Measurements from ENCODE around the gene CHAT.

The CHAT gene

DNA sequence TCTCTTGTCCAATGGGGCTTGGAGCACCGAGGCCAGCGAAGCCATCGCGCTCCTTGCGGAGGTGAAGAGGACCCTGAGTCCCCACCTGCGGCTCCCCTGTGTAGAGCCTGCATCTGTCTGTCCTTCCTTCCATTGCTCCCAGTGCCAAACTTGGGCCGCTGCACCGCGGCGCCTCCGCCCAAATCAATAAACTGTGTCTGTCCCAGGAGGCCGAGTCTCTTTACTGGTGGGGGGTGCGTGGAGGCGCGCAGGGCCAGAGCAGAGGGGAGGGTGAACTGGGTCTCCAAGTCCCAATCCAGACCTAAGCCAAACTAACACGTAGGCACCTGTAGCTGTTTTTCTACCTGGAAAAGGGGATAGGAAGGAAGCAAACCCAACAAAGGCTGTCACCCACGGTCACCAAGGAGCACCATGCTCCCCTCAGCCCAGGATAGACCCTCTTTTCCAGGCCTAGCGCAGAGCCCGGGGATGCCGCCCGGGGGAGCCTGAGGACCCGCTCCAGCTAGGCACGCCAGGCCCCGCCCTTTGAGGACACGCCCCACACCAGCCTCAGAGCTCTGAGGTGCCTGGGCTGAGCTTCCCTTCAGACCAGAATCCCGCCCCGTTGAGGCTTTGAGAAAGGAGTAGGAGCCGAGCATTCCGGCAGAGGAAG is 1.2 kb upstream of the CHAT start:
- no peak for DNase-seq

- DNase-seq: no peak
Measured at GRCh38 chr10:49613165-49613881, 514 bp upstream of the CHAT start.

DNA sequence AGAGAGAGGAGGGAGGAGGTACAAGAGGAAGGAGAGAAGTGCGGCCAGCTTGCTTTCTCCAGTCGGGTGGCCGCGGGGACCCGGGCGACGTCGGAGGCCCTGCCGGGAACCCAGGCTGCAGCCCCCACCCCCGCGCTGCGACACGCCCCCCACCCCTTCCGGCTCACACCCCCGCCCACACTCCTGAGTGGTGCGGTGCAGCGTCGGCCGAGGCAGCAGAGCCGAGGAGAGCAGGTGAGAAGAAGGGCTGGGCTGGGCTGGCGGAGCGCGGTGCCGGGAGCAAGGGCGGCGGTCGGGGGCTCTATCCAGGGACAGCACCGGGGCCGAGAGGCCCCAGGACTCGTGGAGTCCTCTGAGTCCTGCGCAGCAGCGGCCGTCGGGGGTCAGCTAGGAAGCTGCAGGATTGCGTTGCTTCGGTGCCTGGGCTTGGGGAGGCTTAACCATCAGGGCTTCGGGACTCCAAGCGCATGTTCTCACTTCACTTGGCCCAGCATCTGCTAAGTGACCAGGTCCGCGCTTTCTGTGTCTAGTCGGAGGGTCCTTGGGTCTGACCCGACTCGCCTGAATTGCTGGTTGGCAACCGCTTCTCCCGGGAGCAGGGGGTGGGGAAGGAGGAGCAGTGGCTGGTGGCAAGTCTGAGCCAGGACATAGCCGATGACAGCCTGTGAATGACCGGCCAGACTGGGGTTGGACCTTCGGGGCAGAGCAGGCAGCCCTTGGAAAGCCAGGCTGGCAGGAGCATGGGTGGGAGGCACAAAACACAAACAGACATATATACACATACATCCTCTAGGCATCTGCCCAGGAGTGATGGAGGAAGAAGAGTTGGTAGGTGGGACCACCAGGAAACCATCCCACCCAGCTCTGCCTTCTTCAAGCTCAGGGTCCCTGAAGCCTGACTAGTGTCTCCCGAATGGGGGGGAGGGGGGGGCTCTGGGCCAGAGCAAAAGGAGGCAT is 683 bp downstream of the CHAT start:
- no peak for DNase-seq

DNA sequence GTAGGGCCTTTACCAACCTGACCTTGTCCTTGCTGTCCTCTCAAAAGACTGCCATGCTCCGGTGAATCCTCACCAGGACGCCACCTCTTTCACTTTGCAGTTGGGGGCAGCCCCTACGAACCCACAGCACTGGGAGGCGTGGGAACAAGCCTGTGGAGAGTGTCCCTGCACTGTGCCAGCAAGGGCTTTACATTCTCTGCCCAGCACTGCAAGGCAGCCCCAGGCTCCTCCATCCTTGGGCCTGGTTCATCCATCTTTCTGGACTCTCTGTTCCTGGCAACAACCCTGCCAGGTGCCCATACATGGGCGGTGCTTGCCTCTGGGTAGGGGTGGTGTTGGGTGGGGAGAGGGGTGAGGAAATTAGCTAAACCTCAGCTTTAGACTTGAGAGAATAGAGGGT is 1.4 kb downstream of the CHAT start:
- DNase-seq: no peak

DNA sequence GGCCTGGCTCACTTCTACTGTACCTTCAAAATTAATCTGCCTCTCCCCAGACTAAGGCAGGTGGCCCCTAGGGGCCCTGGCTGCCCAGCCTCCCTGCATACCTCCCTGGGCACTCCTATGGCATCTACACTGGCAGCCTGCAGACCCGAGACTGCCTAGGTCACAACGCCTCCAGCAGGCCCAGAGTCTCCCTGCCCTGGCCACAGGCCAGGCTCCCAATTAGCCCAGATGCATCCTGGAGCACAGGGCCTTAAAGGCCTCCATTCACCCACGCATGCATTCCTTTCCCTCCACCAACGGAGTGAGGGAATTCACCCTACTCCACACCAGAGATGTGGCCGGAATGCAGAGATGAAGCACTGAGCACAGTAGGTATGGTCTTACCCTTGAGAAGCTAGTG is 1.9 kb downstream of the CHAT start:
- no peak for DNase-seq

DNA sequence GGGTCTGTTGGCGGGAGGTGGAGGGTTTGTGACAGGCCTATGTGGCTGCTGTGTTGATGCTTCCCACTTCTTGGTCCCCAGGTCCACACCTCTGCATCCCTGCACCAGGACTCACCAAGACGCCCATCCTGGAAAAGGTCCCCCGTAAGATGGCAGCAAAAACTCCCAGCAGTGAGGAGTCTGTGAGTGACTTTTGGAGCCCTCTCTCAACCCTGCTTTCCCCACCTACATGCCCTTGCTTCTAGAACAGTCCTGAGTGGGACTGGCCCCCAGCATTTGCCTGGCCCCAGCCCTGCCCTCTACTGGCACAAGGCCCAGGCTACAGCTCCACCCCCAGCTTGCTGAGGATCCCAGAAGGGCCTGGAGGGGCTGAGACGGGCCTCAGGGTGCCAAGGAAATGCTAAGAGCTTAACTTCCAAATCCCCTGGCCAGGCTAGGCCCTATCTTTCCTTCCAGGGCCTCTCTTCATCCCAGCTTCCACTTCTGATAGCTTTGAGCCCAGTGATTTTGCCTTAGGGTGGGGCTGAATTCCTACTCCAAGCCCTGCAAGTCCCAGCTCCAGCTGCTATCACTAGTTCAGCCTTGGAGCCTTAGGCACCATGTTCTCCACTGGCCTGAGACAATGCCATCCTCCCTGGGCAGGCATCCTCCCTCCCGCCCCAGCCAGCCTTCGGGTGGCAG is 2.7 kb downstream of the CHAT start:
- no peak for DNase-seq

DNA sequence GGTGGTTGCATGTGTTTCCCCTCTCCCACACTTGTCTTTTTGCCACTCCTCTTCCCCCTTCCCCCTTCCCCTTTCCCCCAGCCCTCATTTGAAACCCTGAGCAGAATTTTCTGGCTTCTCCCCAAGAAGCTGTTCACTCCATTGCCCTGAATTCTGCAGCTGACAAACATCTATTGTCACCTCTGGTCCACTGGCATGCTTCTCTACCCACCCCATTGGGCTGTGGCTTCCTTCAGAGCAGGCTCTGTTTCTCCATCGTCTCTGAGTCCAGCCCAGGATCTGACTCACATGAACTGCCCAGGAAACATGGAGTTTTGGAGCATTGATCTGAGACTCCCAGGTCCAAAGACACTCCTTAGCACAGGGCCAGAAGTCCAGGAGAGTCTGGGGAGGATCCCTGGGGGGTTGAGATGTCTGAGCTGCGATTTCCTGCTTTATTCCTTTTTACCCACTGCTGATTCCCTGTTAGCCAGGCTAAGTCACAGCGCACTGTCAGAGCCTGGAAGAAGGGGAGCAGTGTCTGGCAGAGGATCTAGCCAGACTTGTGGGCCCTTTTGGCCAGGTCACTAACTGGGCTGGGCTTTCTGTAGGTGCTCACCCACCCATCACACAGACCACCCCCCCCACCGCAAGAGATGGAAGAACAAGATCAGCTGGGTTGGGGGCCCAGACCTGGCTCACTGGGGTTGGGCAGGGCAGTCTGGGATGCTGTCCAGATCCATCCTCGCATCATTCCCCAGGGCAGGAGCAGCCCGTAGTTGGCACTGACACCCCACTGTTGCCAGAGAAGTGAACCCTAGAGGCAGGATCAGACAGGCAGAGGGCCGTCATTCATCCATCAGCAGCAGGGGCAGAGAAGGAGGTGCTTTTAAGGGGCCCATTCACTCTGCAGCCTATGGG is 3.5 kb downstream of the CHAT start:
- DNase-seq: no peak

DNA sequence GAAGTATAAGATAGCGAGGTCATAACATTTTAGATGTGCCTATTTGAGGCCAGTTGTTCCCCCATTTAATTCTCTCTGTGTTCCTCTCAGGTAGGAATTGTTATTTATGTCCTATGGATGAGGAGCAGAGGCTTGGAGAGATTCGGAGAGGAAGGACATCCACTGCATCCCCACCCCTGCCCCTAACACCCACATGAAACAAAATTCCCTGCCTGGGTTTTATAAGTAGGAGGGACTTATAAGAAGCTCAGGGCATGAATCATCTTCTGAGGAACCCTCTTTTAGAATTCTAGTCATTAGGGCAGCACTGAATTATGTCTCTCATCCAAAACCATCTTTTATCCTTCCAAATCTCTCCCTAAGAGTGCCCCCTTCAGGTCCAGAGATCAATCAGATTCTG is 5.0 kb downstream of the CHAT start:
- no peak for DNase-seq

GRCh38 chr10:49619613-49620012 is 5.8 kb downstream of the CHAT start:
- no peak for DNase-seq

GRCh38 chr10:49620286-49620810 is 6.5 kb downstream of the CHAT start:
- DNase-seq: no peak

DNA sequence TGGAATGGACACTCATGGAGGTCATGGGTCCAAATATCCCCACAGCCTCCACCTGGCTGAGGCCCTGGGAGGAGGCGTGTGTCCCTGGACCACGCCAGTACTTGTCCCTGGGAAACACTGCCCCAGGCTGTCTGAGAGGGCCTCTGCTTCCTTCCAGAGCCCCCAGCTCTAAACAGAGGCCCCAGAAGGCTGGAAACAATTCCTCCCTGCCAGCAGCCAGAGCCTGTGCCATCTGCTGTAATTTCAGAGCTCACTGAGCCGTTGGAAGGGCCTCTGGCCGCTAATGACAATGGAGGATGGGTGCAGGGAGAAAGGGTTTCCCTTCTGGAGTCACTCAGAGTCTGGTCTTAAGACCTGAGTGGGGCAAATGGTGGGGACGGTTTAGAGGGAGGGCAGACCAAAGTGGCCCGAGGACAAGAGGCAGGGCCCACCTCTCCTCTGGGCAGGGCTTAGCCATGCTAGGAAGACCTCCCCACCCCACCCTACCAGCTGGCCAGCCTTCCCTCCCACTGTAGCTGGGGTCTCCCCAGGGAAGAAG is 7.1 kb downstream of the CHAT start:
- DNase-seq: no peak

DNA sequence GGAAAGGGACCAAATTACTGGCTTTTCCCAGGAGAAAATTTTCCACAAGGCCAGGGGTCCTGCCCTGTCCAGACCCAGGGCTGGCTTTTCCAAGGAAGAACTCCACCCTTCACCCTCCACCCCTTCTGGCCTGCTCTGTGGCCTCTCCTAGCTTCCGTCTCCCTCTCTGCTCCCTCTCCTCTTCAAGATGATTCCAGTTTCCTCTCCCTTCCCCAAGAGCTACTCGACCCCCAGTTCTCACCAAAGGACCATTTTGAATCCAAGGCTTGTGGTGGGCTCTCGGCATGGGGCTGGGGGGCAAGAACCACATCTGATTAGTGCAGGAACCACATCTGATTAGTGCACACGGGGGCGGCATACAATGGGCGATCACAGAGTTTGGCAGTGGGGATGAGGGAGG is 7.7 kb downstream of the CHAT start:
- DNase-seq: no peak

DNA sequence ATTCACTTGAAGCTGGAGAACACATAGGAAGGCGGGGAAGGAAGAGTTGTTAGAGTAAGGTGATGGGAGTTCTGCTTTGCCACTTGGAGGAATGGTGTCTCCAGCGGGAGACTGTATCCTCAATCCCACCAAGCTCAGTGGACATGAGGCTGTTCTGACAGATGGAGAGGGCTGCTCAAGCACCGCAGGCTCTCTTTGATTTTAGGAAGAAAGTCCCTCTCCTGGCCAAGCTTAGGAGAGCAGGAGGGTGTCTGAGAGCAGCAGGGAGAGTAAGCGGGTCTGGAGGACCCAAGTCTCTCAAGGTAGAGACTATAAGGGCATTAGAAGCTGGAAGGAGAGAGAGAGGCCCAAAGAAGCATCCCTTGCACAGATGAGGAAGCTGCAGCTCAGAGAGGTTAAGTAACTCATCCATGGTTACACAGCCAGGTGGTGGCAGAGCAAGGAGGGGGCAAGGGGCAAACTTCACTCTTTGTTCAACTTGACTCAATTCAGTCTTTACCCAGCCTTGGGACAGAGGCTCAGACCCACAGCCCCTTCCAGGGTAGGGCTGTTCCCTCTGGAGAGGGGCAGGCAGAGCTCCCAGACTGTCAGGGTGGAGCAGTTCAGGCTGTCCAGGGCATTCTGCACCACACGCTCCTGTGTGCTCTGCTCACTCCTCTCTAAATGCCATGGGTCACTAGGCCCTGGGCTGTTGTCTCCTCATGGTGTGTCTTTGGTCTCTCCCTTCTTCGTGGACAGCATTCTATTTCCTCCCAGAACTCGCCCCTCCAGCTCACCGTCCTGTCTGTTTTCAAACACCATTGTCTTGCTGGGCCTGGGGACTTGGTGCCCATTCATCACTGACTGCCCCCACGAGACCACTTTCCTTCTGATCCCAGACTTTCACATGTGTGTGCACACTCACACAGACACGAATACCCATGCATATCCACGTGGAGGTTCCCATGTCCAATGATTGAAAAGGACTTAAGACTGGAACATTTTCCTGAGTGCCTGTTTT is 8.9 kb downstream of the CHAT start:
- DNase-seq: no peak

DNA sequence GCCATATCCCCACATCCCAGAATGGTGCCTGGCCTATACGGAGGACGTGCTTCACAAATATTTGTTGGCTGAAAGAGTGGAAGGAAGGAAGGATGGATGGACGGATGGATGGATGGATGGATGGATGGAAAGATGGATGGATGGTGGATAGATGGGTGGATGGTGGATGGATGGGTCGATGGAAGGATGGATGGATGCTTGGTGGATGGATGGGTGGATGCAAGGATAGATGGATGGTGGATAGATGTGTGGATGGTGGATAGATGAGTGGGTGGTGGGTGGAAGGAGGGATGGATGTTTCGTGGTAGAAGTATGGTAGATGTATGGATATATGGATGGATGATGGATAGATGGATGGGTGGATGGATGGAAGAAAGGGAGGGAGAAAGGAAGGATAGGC is 10.8 kb downstream of the CHAT start:
- DNase-seq: no peak

- DNase-seq: no peak
Measured at GRCh38 chr10:49625411-49625810, 11.6 kb downstream of the CHAT start.

GRCh38 chr10:49627038-49627437 is 13.2 kb downstream of the CHAT start:
- DNase-seq: no peak

DNA sequence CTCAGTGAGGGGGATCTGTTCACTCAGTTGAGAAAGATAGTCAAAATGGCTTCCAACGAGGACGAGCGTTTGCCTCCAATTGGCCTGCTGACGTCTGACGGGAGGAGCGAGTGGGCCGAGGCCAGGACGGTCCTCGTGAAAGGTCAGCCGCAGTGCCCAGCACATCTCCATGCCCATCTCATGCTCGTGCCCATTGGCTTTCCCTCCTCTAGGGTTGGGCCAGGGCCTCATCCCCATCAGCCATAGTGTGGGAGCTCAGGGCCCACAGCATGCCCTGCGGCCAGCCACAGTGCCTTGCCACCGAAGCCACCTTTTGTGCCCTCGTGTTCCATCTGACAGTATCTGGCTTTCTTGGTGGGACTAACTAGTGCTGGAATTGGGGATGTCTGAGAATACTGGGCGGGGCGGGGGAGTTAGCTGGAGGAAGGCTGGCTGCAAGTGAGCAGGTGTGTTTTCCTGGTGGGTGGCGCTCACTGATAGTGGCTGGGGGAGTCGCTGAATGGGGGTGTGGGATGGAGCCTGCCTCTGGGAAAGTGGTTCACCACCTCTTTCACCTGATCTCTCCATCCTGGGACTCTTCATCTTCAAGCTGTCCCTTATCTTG is 13.9 kb downstream of the CHAT start:
- DNase-seq: no peak

- no peak for DNase-seq
Measured at GRCh38 chr10:49628599-49628998, 14.8 kb downstream of the CHAT start.

DNA sequence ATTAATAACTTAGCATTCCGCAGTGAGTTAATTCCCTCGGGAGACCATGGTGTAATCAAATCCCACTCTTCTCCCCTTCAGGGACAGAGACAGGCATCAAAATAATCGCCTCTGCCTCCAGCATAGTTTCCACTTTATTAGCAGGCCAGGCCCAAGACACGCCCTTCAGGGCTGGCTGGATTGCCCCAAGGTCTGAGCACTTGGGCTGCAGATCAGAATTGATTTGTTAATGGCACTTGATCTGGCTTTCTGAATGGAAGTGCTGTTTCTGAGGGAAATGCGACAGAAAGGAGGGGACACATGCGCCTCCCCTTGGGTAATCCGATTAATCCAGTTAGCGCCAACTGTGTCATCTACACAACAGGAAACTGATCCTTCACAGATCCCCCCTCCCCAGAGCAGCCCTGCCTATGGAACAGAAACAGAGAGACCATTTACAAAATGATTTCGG is 15.6 kb downstream of the CHAT start:
- DNase-seq: no peak

GRCh38 chr10:49631975-49632374 is 18.1 kb downstream of the CHAT start:
- DNase-seq: no peak
